ELF-1 (cell line): Measurements from ENCODE around the gene SLC37A3.
"Not testable (repeated sequence)": the region's sequence is repeated elsewhere in the genome, so short reads cannot be mapped to it uniquely, and the experiment has no call there.

Source experiments
- DNase-seq: peaks from one replicate; pipeline ENCODE4 v3.0.0-alpha.2; 2016; ENCODE audit warnings: low read depth, low spot score

The SLC37A3 gene

GRCh38 chr7:140397784-140398750 is at the start of gene SLC37A3:
TSS of gene SLC37A3 (minus strand) at chr7:140398530. CDS start at chr7:140382526, 16,004 bp downstream.
- DNase-seq, result peak; percentile 89

GRCh38 chr7:140447841-140448240 is 49.5 kb upstream of the SLC37A3 start:
- DNase-seq, result no peak

- no peak for DNase-seq
Measured at GRCh38 chr7:140446467-140446866, 48.1 kb upstream of the SLC37A3 start.

GRCh38 chr7:140441519-140441918 is 43.2 kb upstream of the SLC37A3 start:
- DNase-seq, result no peak

GRCh38 chr7:140440593-140440992 is 42.3 kb upstream of the SLC37A3 start:
- no peak for DNase-seq

GRCh38 chr7:140439359-140439758 is 41.0 kb upstream of the SLC37A3 start:
- no peak for DNase-seq

- DNase-seq, result no peak
Measured at GRCh38 chr7:140435252-140435895, 37.0 kb upstream of the SLC37A3 start.

- no peak for DNase-seq
Measured at GRCh38 chr7:140433396-140433795, 35.1 kb upstream of the SLC37A3 start.

- DNase-seq, result no peak
Measured at GRCh38 chr7:140426130-140426529, 27.8 kb upstream of the SLC37A3 start.

GRCh38 chr7:140425718-140426117 is 27.4 kb upstream of the SLC37A3 start:
- no peak for DNase-seq

- DNase-seq, result no peak
Measured at GRCh38 chr7:140423501-140423900, 25.2 kb upstream of the SLC37A3 start.

- DNase-seq, result no peak
Measured at GRCh38 chr7:140421521-140421920, 23.2 kb upstream of the SLC37A3 start.

GRCh38 chr7:140418653-140419052 is 20.3 kb upstream of the SLC37A3 start:
- DNase-seq, result no peak

- not testable (repeated sequence) for DNase-seq
Measured at GRCh38 chr7:140418156-140418472, 19.8 kb upstream of the SLC37A3 start.

- no peak for DNase-seq
Measured at GRCh38 chr7:140417456-140418155, 19.3 kb upstream of the SLC37A3 start.

GRCh38 chr7:140416560-140416959 is 18.2 kb upstream of the SLC37A3 start:
- DNase-seq, result no peak

- DNase-seq, result not testable (repeated sequence)
Measured at GRCh38 chr7:140415816-140416215, 17.5 kb upstream of the SLC37A3 start.

GRCh38 chr7:140415361-140415760 is 17.0 kb upstream of the SLC37A3 start:
- DNase-seq, result no peak

- DNase-seq, result no peak
Measured at GRCh38 chr7:140404565-140405065, 6.3 kb upstream of the SLC37A3 start.

GRCh38 chr7:140403878-140404564 is 5.7 kb upstream of the SLC37A3 start, which contains the start of gene RAB19:
TSS of gene RAB19 (plus strand) at chr7:140404058. CDS start at chr7:140407647, 3,589 bp downstream.
- DNase-seq, result peak; percentile 90

GRCh38 chr7:140402178-140402835 is 4.0 kb upstream of the SLC37A3 start:
- no peak for DNase-seq
